IgD-negative memory B cell (primary cell): ENCODE data around the gene SPECC1L. TPM values are rescaled to one million over a fixed set of nuclear protein-coding genes. Genes with fewer than 3 reads are reported as not detected.

Experiments
- H3K27ac Mint-ChIP-seq, 3 donors: one replicate each; pipeline ENCODE4 v1.8.0; 2020 to 2022; ENCODE audit warnings: mild to moderate bottlenecking in 3 of 3, mixed read lengths in 3 of 3, moderate library complexity in 1 of 3
- H3K27me3 Mint-ChIP-seq: one replicate; pipeline ENCODE4 v1.8.0; 2021; ENCODE audit warnings: mixed read lengths
- H3K36me3 Mint-ChIP-seq: one replicate; pipeline ENCODE4 v1.8.0; 2020; ENCODE audit warnings: mild to moderate bottlenecking, mixed read lengths
- H3K4me1 Mint-ChIP-seq, 3 donors: one replicate each; pipeline ENCODE4 v1.8.0; 2020 to 2022; ENCODE audit warnings: mixed read lengths in 3 of 3, mild to moderate bottlenecking in 1 of 3
- H3K4me3 Mint-ChIP-seq, 4 donors: one replicate each; pipeline ENCODE4 v1.8.0; 2020 to 2022; ENCODE audit warnings: mild to moderate bottlenecking in 4 of 4, mixed read lengths in 4 of 4, moderate library complexity in 3 of 4
- H3K9me3 Mint-ChIP-seq, 3 donors: one replicate each; pipeline ENCODE4 v1.8.0; 2020 to 2021; ENCODE audit warnings: mixed read lengths in 3 of 3, mild to moderate bottlenecking in 1 of 3
- polyA plus RNA-seq: library from polyadenylated mRNA; unstranded; fragments of 300-500 nt; fragmentation: Illumina TruSeq; gene quantifications from one replicate; pipeline ENCODE4 v1.2.3, GENCODE V29; 2021

Gene SPECC1L
- polyA plus RNA-seq, 1 donor from 2014 or later: 19.3 TPM

- H3K4me1 Mint-ChIP-seq: peaks cover 11 to 16% (median 13%) of the 10 kb centered on the region in 3 donors
- no peak overlapping the region for H3K4me3 Mint-ChIP-seq
- no peaks in the 10 kb centered on the region for H3K27me3 Mint-ChIP-seq
- H3K9me3 Mint-ChIP-seq: no peaks in the 10 kb centered on the region
- peaks cover 5% of the 10 kb centered on the region for H3K36me3 Mint-ChIP-seq
- H3K27ac Mint-ChIP-seq: peak overlapping the region in 1 of 3 donors; percentile 64
Measured at GRCh38 chr22:24393012-24393559, 122.5 kb downstream of the SPECC1L start.

GRCh38 chr22:24393848-24394247 is 123.2 kb downstream of the SPECC1L start:
- Mint-ChIP-seq H3K27ac (peak overlapping the region in 2 of 3 donors; percentile 25 to 53), H3K9me3 (no peaks in the 10 kb centered on the region), H3K4me1 (peaks cover 19 to 24% (median 19%) of the 10 kb centered on the region in 3 donors), H3K27me3 (no peaks in the 10 kb centered on the region), H3K36me3 (peaks cover 5% of the 10 kb centered on the region), H3K4me3 (no peak overlapping the region)

GRCh38 chr22:24394254-24394653 is 123.6 kb downstream of the SPECC1L start:
- Mint-ChIP-seq H3K36me3 (peaks cover 5% of the 10 kb centered on the region), H3K27me3 (no peaks in the 10 kb centered on the region), H3K27ac (no peak overlapping the region), H3K4me1 (peaks cover 19 to 24% (median 21%) of the 10 kb centered on the region in 3 donors), H3K9me3 (no peaks in the 10 kb centered on the region), H3K4me3 (no peak overlapping the region)

GRCh38 chr22:24398409-24398808 is 127.8 kb downstream of the SPECC1L start:
- H3K4me3 Mint-ChIP-seq: peak overlapping the region in 1 of 4 donors; percentile 23
- no peaks in the 10 kb centered on the region for H3K27me3 Mint-ChIP-seq
- peak overlapping the region; percentile 52 to 98 (median 90) for H3K27ac Mint-ChIP-seq
- peaks cover 35 to 48% (median 47%) of the 10 kb centered on the region in 3 donors for H3K4me1 Mint-ChIP-seq
- peaks cover 5% of the 10 kb centered on the region for H3K36me3 Mint-ChIP-seq
- H3K9me3 Mint-ChIP-seq: no peaks in the 10 kb centered on the region

- Mint-ChIP-seq H3K9me3 (no peaks in the 10 kb centered on the region), H3K4me3 (peak overlapping the region; percentile 81 to 95 (median 87)), H3K27me3 (no peaks in the 10 kb centered on the region), H3K36me3 (peaks cover 12% of the 10 kb centered on the region), H3K4me1 (peaks cover 33 to 48% (median 48%) of the 10 kb centered on the region in 3 donors), H3K27ac (peak overlapping the region; percentile 86 to 98 (median 96))
Measured at GRCh38 chr22:24400034-24400725, 129.5 kb downstream of the SPECC1L start.

GRCh38 chr22:24400726-24401596 is 130.3 kb downstream of the SPECC1L start:
- H3K27me3 Mint-ChIP-seq: no peaks in the 10 kb centered on the region
- H3K27ac Mint-ChIP-seq: peak overlapping the region; percentile 86 to 98 (median 96)
- no peaks in the 10 kb centered on the region for H3K9me3 Mint-ChIP-seq
- H3K4me1 Mint-ChIP-seq: peaks cover 31 to 51% (median 48%) of the 10 kb centered on the region in 3 donors
- H3K36me3 Mint-ChIP-seq: peaks cover 8% of the 10 kb centered on the region
- peak overlapping the region; percentile 81 to 95 (median 87) for H3K4me3 Mint-ChIP-seq

GRCh38 chr22:24401931-24402367 is 131.3 kb downstream of the SPECC1L start:
- peak overlapping the region; percentile 81 to 95 (median 84) for H3K4me3 Mint-ChIP-seq
- H3K27ac Mint-ChIP-seq: peak overlapping the region; percentile 86 to 98 (median 96)

GRCh38 chr22:24402460-24403192 is 132.0 kb downstream of the SPECC1L start:
- Mint-ChIP-seq H3K4me1 (peaks cover 33 to 48% (median 44%) of the 10 kb centered on the region in 3 donors), H3K27me3 (no peaks in the 10 kb centered on the region), H3K4me3 (peak overlapping the region in 3 of 4 donors; percentile 73 to 87 (median 86)), H3K27ac (peak overlapping the region; percentile 16 to 87 (median 86)), H3K36me3 (peaks cover 7% of the 10 kb centered on the region), H3K9me3 (no peaks in the 10 kb centered on the region)

More at GRCh38 chr22:24401931-24402367, 131.3 kb downstream of the SPECC1L start:
- peaks cover 31 to 51% (median 48%) of the 10 kb centered on the region in 3 donors for H3K4me1 Mint-ChIP-seq
- H3K27me3 Mint-ChIP-seq: no peaks in the 10 kb centered on the region
- peaks cover 7% of the 10 kb centered on the region for H3K36me3 Mint-ChIP-seq
- no peaks in the 10 kb centered on the region for H3K9me3 Mint-ChIP-seq

- H3K4me3 Mint-ChIP-seq: peak overlapping the region in 2 of 4 donors; percentile 32 to 41
- no peaks in the 10 kb centered on the region for H3K9me3 Mint-ChIP-seq
- peaks cover 31 to 41% (median 38%) of the 10 kb centered on the region in 3 donors for H3K4me1 Mint-ChIP-seq
- peaks cover 7% of the 10 kb centered on the region for H3K36me3 Mint-ChIP-seq
- peak overlapping the region in 1 of 3 donors; percentile 85 for H3K27ac Mint-ChIP-seq
- H3K27me3 Mint-ChIP-seq: no peaks in the 10 kb centered on the region
Measured at GRCh38 chr22:24403346-24403745, 132.7 kb downstream of the SPECC1L start.

- H3K27ac Mint-ChIP-seq: peak overlapping the region in 2 of 3 donors; percentile 37 to 39
- H3K4me1 Mint-ChIP-seq: peaks cover 25 to 35% (median 31%) of the 10 kb centered on the region in 3 donors
- H3K27me3 Mint-ChIP-seq: no peaks in the 10 kb centered on the region
- H3K36me3 Mint-ChIP-seq: peaks cover 7% of the 10 kb centered on the region
- peak overlapping the region in 1 of 4 donors; percentile 27 for H3K4me3 Mint-ChIP-seq
- H3K9me3 Mint-ChIP-seq: no peaks in the 10 kb centered on the region
Measured at GRCh38 chr22:24404561-24405275, 134.1 kb downstream of the SPECC1L start.

GRCh38 chr22:24405631-24406321 is 135.1 kb downstream of the SPECC1L start:
- Mint-ChIP-seq H3K27ac (peak overlapping the region in 2 of 3 donors; percentile 39 to 65), H3K4me1 (peaks cover 15 to 25% (median 22%) of the 10 kb centered on the region in 3 donors)

GRCh38 chr22:24406322-24407277 is 136.0 kb downstream of the SPECC1L start:
- H3K4me1 Mint-ChIP-seq: peaks cover 10 to 17% (median 14%) of the 10 kb centered on the region in 3 donors
- H3K27me3 Mint-ChIP-seq: no peaks in the 10 kb centered on the region
- H3K4me3 Mint-ChIP-seq: no peak overlapping the region
- peak overlapping the region; percentile 18 to 73 (median 69) for H3K27ac Mint-ChIP-seq
- H3K36me3 Mint-ChIP-seq: peaks cover 7% of the 10 kb centered on the region
- no peaks in the 10 kb centered on the region for H3K9me3 Mint-ChIP-seq

More at GRCh38 chr22:24405631-24406321, 135.1 kb downstream of the SPECC1L start:
- no peaks in the 10 kb centered on the region for H3K9me3 Mint-ChIP-seq
- no peaks in the 10 kb centered on the region for H3K27me3 Mint-ChIP-seq
- peaks cover 7% of the 10 kb centered on the region for H3K36me3 Mint-ChIP-seq
- no peak overlapping the region for H3K4me3 Mint-ChIP-seq
